ENCODE results near the gene HES1.

The HES1 gene

GRCh38 chr3:194184801-194185200 lies 48.9 kb downstream of the HES1 start:
- DNase-seq (ENCODE audit: extremely low spot score) = no peak
- TF ChIP-seq FOXK2 (IDR thresholded peaks at IDR 0.05) = no peak
- no peak for TF ChIP-seq NFRKB (IDR thresholded peaks at IDR 0.05)
- TF ChIP-seq SUZ12 (IDR thresholded peaks at IDR 0.05) = no peak
- TF ChIP-seq LEF1 (IDR thresholded peaks at IDR 0.05; ENCODE audit: borderline replicate concordance) = no peak
- no peak for TF ChIP-seq ELF4 (IDR thresholded peaks at IDR 0.05)
- TF ChIP-seq CTBP1 (IDR thresholded peaks at IDR 0.05; ENCODE audit: borderline replicate concordance) = no peak
- no peak for TF ChIP-seq BHLHE40 (IDR thresholded peaks at IDR 0.05; ENCODE audit: borderline replicate concordance)
- no peak for TF ChIP-seq ZNF384 (IDR thresholded peaks at IDR 0.05)
- TF ChIP-seq FOXM1 (IDR thresholded peaks at IDR 0.05; ENCODE audit: borderline replicate concordance) = no peak
- TF ChIP-seq PKNOX1 (IDR thresholded peaks at IDR 0.05) = no peak
- no peak for TF ChIP-seq ARNT (IDR thresholded peaks at IDR 0.05)
- no peak for TF ChIP-seq HDGF (IDR thresholded peaks at IDR 0.05; ENCODE audit: borderline replicate concordance)
- TF ChIP-seq L3MBTL2 (conservative IDR thresholded peaks at IDR 0.05) = no peak
- TF ChIP-seq FOXA1 (IDR thresholded peaks at IDR 0.05) = no peak
- TF ChIP-seq SP1 (IDR thresholded peaks at IDR 0.05) = no peak
- no peak for TF ChIP-seq TARDBP (IDR thresholded peaks at IDR 0.05)
- POLR2A ChIA-PET = no interaction called here
- CTCF ChIA-PET = interaction anchor here (0.7 kb wide), 1 partner anchor 25 kb away, joined by 4 read pairs; no protein-coding TSS in a partner anchor

GRCh38 chr3:194185221-194185620 lies 49.3 kb downstream of the HES1 start:
- DNase-seq (ENCODE audit: extremely low spot score) = no peak
- no peak for TF ChIP-seq ELF4 (IDR thresholded peaks at IDR 0.05)
- TF ChIP-seq LEF1 (IDR thresholded peaks at IDR 0.05; ENCODE audit: borderline replicate concordance) = no peak
- TF ChIP-seq L3MBTL2 (conservative IDR thresholded peaks at IDR 0.05) = no peak
- no peak for TF ChIP-seq TARDBP (IDR thresholded peaks at IDR 0.05)
- no peak for TF ChIP-seq ZNF384 (IDR thresholded peaks at IDR 0.05)
- TF ChIP-seq BHLHE40 (IDR thresholded peaks at IDR 0.05; ENCODE audit: borderline replicate concordance) = no peak
- no peak for TF ChIP-seq SP1 (IDR thresholded peaks at IDR 0.05)
- ChIA-PET POLR2A (no interaction called here), CTCF (no interaction called here)

GRCh38 chr3:194187233-194187944 lies 51.4 kb downstream of the HES1 start:
- ChIA-PET CTCF (no interaction called here), POLR2A (no interaction called here)
- no peak for DNase-seq (ENCODE audit: extremely low spot score)
- TF ChIP-seq L3MBTL2 (conservative IDR thresholded peaks at IDR 0.05) (no peak), ARNT (IDR thresholded peaks at IDR 0.05) (no peak), SP1 (IDR thresholded peaks at IDR 0.05) (no peak), NFRKB (IDR thresholded peaks at IDR 0.05) (no peak), HDGF (IDR thresholded peaks at IDR 0.05; ENCODE audit: borderline replicate concordance) (no peak)

Data from HEK293T (cell line).